HepG2 (cell line): ENCODE results near the gene ASB3. TPM values are rescaled to one million over a fixed set of nuclear protein-coding genes. Genes with fewer than 3 reads are reported as not detected.

Experiments
- AFF4 ChIP-seq: sonication (generic); formaldehyde crosslinking; IDR thresholded peaks from 2 replicates; pipeline ENCODE4 v1.4.0; 2020; ENCODE audit warnings: missing genetic modification reagents
- ELF1 ChIP-seq: sonication (generic); formaldehyde crosslinking; IDR thresholded peaks from 2 replicates; pipeline ENCODE4 v1.4.0; 2020; ENCODE audit warnings: missing genetic modification reagents
- GATAD1 ChIP-seq: IDR thresholded peaks from 2 replicates; pipeline ENCODE4 v1.6.1; 2016; ENCODE audit warnings: missing genetic modification reagents, missing compliant biosample characterization
- HNRNPLL ChIP-seq: fragments of 200-400 bp; formaldehyde crosslinking; IDR thresholded peaks from 2 replicates; pipeline ENCODE4 v1.6.1; 2017; ENCODE audit warnings: mild to moderate bottlenecking, low read depth, low read length; ENCODE audit not compliant: poor library complexity, severe bottlenecking
- NFKBIZ ChIP-seq: IDR thresholded peaks from 2 replicates; pipeline ENCODE4 v1.6.1; 2018; ENCODE audit warnings: missing genetic modification reagents, missing compliant biosample characterization
- RFX5 ChIP-seq: IDR thresholded peaks from 2 replicates; pipeline ENCODE4 v1.6.1; 2011; ENCODE audit warnings: low read depth, low read length, improper control_type of control experiment
- SRY ChIP-seq: sonication (generic); formaldehyde crosslinking; IDR thresholded peaks from 2 replicates; pipeline ENCODE4 v1.8.0; 2022; ENCODE audit warnings: mild to moderate bottlenecking, missing genetic modification reagents
- TAF15 ChIP-seq: fragments of 200-400 bp; formaldehyde crosslinking; IDR thresholded peaks from one replicate; pipeline ENCODE4 v1.6.1; 2018; ENCODE audit warnings: mild to moderate bottlenecking, low read depth, low read length; ENCODE audit not compliant: poor library complexity, severe bottlenecking
- TEAD2 ChIP-seq: sonication (generic); formaldehyde crosslinking; IDR thresholded peaks from 2 replicates; pipeline ENCODE4 v1.9.0; 2021; ENCODE audit warnings: missing genetic modification reagents
- ZFY ChIP-seq: sonication (generic); formaldehyde crosslinking; IDR thresholded peaks from 2 replicates; pipeline ENCODE4 v1.4.0; 2020; ENCODE audit warnings: missing genetic modification reagents
- ZNF143 ChIP-seq: sonication (generic); formaldehyde crosslinking; IDR thresholded peaks from 2 replicates; pipeline ENCODE4 v1.4.0; 2020; ENCODE audit warnings: missing genetic modification reagents
- ZNF557 ChIP-seq: sonication (generic); formaldehyde crosslinking; IDR thresholded peaks from 2 replicates; pipeline ENCODE4 v1.4.0; 2020; ENCODE audit warnings: missing genetic modification reagents
- ZNF570 ChIP-seq: sonication (generic); formaldehyde crosslinking; IDR thresholded peaks from 2 replicates; pipeline ENCODE4 v1.4.0; 2020; ENCODE audit warnings: mild to moderate bottlenecking, missing genetic modification reagents, borderline replicate concordance
- ZNF572 ChIP-seq: sonication (generic); formaldehyde crosslinking; IDR thresholded peaks from 2 replicates; pipeline ENCODE4 v1.5.1; 2020; ENCODE audit warnings: mild to moderate bottlenecking, missing genetic modification reagents
- ZNF710 ChIP-seq: sonication (generic); formaldehyde crosslinking; IDR thresholded peaks from 2 replicates; pipeline ENCODE4 v1.5.0; 2020; ENCODE audit warnings: mild to moderate bottlenecking, missing genetic modification reagents, borderline replicate concordance
- polyA plus RNA-seq, 8 experiments: library from polyadenylated mRNA; depleted of rRNA in 3 of 8; stranded (reverse) in 7 of 8; unstranded in 1 of 8; fragments of >200 nt; fragmentation: Illumina TruSeq in 4 of 8; extraction: Trizol in 4 of 8; gene quantifications; 2 replicates each; pipeline versions ENCODE4 v1.2.1 to v1.2.3, GENCODE V29; 2011 to 2016; ENCODE audit warnings: low read depth in 4 of 8, missing spikeins in 1 of 8, mixed read lengths in 1 of 8; ENCODE audit not compliant: insufficient read depth in 1 of 8
- total RNA-seq, 5 experiments: library from RNA; depleted of rRNA; stranded (reverse); fragments of >200 nt; fragmentation: Illumina TruSeq; extraction: Trizol; gene quantifications; 2 replicates each; pipeline ENCODE4 v1.2.3, GENCODE V29; 2016; ENCODE audit warnings: low read depth in 1 of 5
- TF ChIP-seq, protein P1 (sequence below): sonication (generic); formaldehyde crosslinking; IDR thresholded peaks from 2 replicates; pipeline ENCODE4 v1.9.0; 2021; ENCODE audit warnings: missing genetic modification reagents, mild to moderate bottlenecking, borderline replicate concordance
- TF ChIP-seq, protein P2 (sequence below): sonication (generic); formaldehyde crosslinking; IDR thresholded peaks from 2 replicates; pipeline ENCODE4 v1.5.0; 2020; ENCODE audit warnings: missing genetic modification reagents, mild to moderate bottlenecking, borderline replicate concordance
- TF ChIP-seq, protein P3 (sequence below): sonication (generic); formaldehyde crosslinking; IDR thresholded peaks from 2 replicates; pipeline ENCODE4 v1.8.0; 2022; ENCODE audit warnings: mild to moderate bottlenecking, missing genetic modification reagents, borderline replicate concordance

The ASB3 gene
- total and polyA plus RNA-seq, 2 of the 13 experiments (the other 11 are each of a cell fraction or from before 2014, with no cell fraction given): 40.1 to 41.8 TPM

DNA sequence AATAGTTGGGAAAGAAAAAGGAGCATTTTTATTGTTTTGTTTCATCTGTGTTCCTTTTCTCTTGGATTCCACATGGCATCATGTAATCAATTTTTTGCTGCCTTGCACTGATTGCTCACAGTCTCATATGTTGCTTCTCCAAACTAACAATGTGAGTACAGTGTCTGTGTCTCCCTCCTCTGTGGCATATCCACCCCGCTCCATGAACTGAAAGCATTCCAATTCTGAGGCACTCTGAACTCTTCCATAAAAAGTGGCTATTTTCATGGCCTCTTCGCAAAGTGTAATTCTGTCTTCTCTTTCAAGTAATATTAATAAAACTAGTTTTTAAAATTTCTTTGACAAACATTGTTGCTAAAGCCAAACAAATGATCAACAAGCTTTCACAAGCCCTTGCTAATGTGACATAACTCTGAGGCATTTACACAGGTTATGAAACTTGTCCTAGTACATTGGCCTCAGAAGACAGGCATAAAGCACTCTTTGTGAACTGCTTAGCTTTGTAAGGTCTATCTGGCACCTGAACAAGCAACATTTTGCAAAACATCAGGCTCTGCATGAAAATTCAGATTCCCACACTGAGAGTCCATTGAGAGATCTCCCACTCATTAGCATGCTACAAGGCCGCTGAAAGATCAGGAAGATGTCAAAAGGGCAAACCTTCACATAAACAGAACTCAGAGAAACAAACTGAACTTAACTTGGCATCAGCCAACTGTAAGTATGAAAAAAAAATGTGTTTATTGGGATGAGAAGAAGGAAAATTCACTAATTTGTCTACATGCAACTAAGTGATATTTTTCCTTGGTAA lies 40.0 kb upstream of the ASB3 start (continued):
- TF ChIP-seq AFF4 (CRISPR knock-in tag) (0 out of 2 replicates have a peak, but pooled peaks have one; percentile 36), ELF1 (peak; percentile 74), TEAD2 (CRISPR knock-in tag) (no peak), ZFY (CRISPR knock-in tag) (peak; percentile 47), ZNF570 (no peak), RFX5 (no peak), GATAD1 (CRISPR knock-in tag) (peak; percentile 73), NFKBIZ (CRISPR knock-in tag) (peak; percentile 98), ZNF557 (CRISPR knock-in tag) (0 out of 2 replicates have a peak, but pooled peaks have one; percentile 71), ZNF572 (CRISPR knock-in tag) (no peak), SRY (CRISPR knock-in tag) (no peak), TAF15 (no peak), ZNF143 (CRISPR knock-in tag) (no peak), HNRNPLL (no peak), ZNF710 (peak; percentile 91)
- TF ChIP-seq, protein P1, sequence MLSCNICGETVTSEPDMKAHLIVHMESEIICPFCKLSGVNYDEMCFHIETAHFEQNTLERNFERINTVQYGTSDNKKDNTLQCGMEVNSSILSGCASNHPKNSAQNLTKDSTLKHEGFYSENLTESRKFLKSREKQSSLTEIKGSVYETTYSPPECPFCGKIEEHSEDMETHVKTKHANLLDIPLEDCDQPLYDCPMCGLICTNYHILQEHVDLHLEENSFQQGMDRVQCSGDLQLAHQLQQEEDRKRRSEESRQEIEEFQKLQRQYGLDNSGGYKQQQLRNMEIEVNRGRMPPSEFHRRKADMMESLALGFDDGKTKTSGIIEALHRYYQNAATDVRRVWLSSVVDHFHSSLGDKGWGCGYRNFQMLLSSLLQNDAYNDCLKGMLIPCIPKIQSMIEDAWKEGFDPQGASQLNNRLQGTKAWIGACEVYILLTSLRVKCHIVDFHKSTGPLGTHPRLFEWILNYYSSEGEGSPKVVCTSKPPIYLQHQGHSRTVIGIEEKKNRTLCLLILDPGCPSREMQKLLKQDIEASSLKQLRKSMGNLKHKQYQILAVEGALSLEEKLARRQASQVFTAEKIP (CRISPR knock-in tag): no peak
- TF ChIP-seq, protein P2, sequence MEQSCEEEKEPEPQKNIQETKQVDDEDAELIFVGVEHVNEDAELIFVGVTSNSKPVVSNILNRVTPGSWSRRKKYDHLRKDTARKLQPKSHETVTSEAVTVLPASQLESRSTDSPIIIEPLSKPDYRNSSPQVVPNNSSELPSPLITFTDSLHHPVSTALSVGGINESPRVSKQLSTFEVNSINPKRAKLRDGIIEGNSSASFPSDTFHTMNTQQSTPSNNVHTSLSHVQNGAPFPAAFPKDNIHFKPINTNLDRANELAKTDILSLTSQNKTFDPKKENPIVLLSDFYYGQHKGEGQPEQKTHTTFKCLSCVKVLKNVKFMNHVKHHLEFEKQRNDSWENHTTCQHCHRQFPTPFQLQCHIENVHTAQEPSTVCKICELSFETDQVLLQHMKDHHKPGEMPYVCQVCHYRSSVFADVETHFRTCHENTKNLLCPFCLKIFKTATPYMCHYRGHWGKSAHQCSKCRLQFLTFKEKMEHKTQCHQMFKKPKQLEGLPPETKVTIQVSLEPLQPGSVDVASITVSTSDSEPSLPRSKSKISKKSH (CRISPR knock-in tag): no peak
- TF ChIP-seq, protein P3, sequence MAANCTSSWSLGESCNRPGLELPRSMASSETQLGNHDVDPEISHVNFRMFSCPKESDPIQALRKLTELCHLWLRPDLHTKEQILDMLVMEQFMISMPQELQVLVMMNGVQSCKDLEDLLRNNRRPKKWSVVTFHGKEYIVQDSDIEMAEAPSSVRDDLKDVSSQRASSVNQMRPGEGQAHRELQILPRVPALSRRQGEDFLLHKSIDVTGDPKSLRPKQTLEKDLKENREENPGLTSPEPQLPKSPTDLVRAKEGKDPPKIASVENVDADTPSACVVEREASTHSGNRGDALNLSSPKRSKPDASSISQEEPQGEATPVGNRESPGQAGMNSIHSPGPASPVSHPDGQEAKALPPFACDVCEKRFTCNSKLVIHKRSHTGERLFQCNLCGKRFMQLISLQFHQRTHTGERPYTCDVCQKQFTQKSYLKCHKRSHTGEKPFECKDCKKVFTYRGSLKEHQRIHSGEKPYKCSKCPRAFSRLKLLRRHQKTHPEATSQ: peak; percentile 86; the same call in 1 of the 2 replicates
